LoVo (cell line): Measurements from ENCODE around the gene GABRR3.

Source experiments
- DNase-seq: peaks from one replicate; pipeline ENCODE4 v3.0.0-alpha.2; 2016; ENCODE audit warnings: low spot score

The GABRR3 gene

GRCh38 chr3:97988784-97989568 is 46.1 kb downstream of the GABRR3 start:
- no peak for DNase-seq

GRCh38 chr3:97987306-97987705 is 47.8 kb downstream of the GABRR3 start:
- no peak for DNase-seq

- no peak for DNase-seq
These were observed 51.1 kb downstream of the GABRR3 start for GRCh38 chr3:97983933-97984491.

- no peak for DNase-seq
These were observed 53.2 kb downstream of the GABRR3 start for GRCh38 chr3:97981886-97982285.

GRCh38 chr3:97979610-97980009 is 55.5 kb downstream of the GABRR3 start:
- DNase-seq, result no peak

GRCh38 chr3:97975466-97975865 is 59.6 kb downstream of the GABRR3 start:
- no peak for DNase-seq

GRCh38 chr3:97974996-97975395 is 60.1 kb downstream of the GABRR3 start:
- no peak for DNase-seq

GRCh38 chr3:97972976-97973375 is 62.1 kb downstream of the GABRR3 start:
- DNase-seq, result no peak

- DNase-seq, result peak; percentile 78
These were observed 63.2 kb downstream of the GABRR3 start, which contains the start of gene RIOX2 for GRCh38 chr3:97971679-97972567. TSS of gene RIOX2 (minus strand) at chr3:97972431. CDS start at chr3:97967593, 4,838 bp downstream.

GRCh38 chr3:97970956-97971620 is 64.0 kb downstream of the GABRR3 start:
- no peak for DNase-seq

GRCh38 chr3:97970156-97970555 is 65.0 kb downstream of the GABRR3 start:
- DNase-seq, result no peak

- no peak for DNase-seq
These were observed 65.6 kb downstream of the GABRR3 start for GRCh38 chr3:97969541-97969940.

GRCh38 chr3:97968376-97968775 is 66.7 kb downstream of the GABRR3 start:
- DNase-seq, result no peak

GRCh38 chr3:97967966-97968365 is 67.1 kb downstream of the GABRR3 start:
- DNase-seq, result no peak

- DNase-seq, result no peak
These were observed 73.9 kb downstream of the GABRR3 start for GRCh38 chr3:97960993-97961766.

- DNase-seq, result no peak
These were observed 74.6 kb downstream of the GABRR3 start for GRCh38 chr3:97960551-97960950.

GRCh38 chr3:97959872-97960271 is 75.2 kb downstream of the GABRR3 start:
- no peak for DNase-seq

- no peak for DNase-seq
These were observed 76.3 kb downstream of the GABRR3 start for GRCh38 chr3:97958796-97959195.

GRCh38 chr3:97958396-97958795 is 76.7 kb downstream of the GABRR3 start:
- no peak for DNase-seq

- no peak for DNase-seq
These were observed 77.4 kb downstream of the GABRR3 start for GRCh38 chr3:97957617-97958311.

- DNase-seq, result no peak
These were observed 79.1 kb downstream of the GABRR3 start for GRCh38 chr3:97956051-97956450.
